H9 (cell line): ENCODE measurements around the gene SLC2A4. TPM values are rescaled to one million over a fixed set of nuclear protein-coding genes. Genes with fewer than 3 reads are reported as not detected.

Source experiments
- DNase-seq: peaks from one replicate; pipeline ENCODE4 v3.0.0-alpha.2; 2017
- H2AFZ ChIP-seq: one replicate; pipeline ENCODE4 v1.6.1; 2013; ENCODE audit warnings: mild to moderate bottlenecking, low read length, control low read depth, moderate library complexity
- H2AK5ac ChIP-seq: 2 replicates; pipeline ENCODE4 v1.6.1; 2013; ENCODE audit warnings: low read length, control low read depth, mixed read lengths; ENCODE audit not compliant: insufficient read length
- H2BK120ac ChIP-seq: one replicate; pipeline ENCODE4 v1.6.1; 2013; ENCODE audit warnings: low read depth, mild to moderate bottlenecking, low read length, control low read depth, inconsistent platforms; ENCODE audit not compliant: poor library complexity, severe bottlenecking
- H2BK12ac ChIP-seq: 2 replicates; pipeline ENCODE4 v1.6.1; 2013; ENCODE audit warnings: low read length, control low read depth, mixed read lengths, low read depth; ENCODE audit not compliant: insufficient read length
- H2BK15ac ChIP-seq: 2 replicates; pipeline ENCODE4 v1.6.1; 2013; ENCODE audit warnings: low read depth, low read length, control low read depth
- H2BK20ac ChIP-seq: one replicate; pipeline ENCODE4 v1.6.1; 2013; ENCODE audit warnings: low read depth, mild to moderate bottlenecking, low read length, control low read depth, inconsistent platforms; ENCODE audit not compliant: poor library complexity, severe bottlenecking
- H2BK5ac ChIP-seq: 2 replicates; pipeline ENCODE4 v1.6.1; 2013; ENCODE audit warnings: low read length, control low read depth, mixed read lengths; ENCODE audit not compliant: insufficient read length
- H3K14ac ChIP-seq: 2 replicates; pipeline ENCODE4 v1.6.1; 2013; ENCODE audit warnings: low read length, control low read depth; ENCODE audit not compliant: insufficient read depth
- H3K18ac ChIP-seq: 2 replicates; pipeline ENCODE4 v1.6.1; 2013; ENCODE audit warnings: low read depth, mild to moderate bottlenecking, mixed read lengths, low read length, control low read depth; ENCODE audit not compliant: insufficient read length
- H3K23ac ChIP-seq: 2 replicates; pipeline ENCODE4 v1.6.1; 2013; ENCODE audit warnings: low read length, control low read depth, mixed read lengths, low read depth; ENCODE audit not compliant: insufficient read length
- H3K23me2 ChIP-seq: 2 replicates; pipeline ENCODE4 v1.6.1; 2013; ENCODE audit warnings: low read depth, mild to moderate bottlenecking, mixed read lengths, low read length, control low read depth; ENCODE audit not compliant: insufficient read length, poor library complexity, severe bottlenecking
- H3K27ac ChIP-seq: 2 replicates; pipeline ENCODE4 v1.5.1; 2013; ENCODE audit warnings: low read length, control low read depth, mixed read lengths, low read depth; ENCODE audit not compliant: insufficient read length
- H3K27me3 ChIP-seq: 2 replicates; pipeline ENCODE4 v1.6.1; 2013; ENCODE audit warnings: low read length, control low read depth, inconsistent platforms; ENCODE audit not compliant: insufficient read depth
- H3K4ac ChIP-seq: 2 replicates; pipeline ENCODE4 v1.6.1; 2013; ENCODE audit warnings: low read depth, mild to moderate bottlenecking, control low read depth, inconsistent platforms, low read length, moderate library complexity
- H3K4me1 ChIP-seq: 2 replicates; pipeline ENCODE4 v1.6.1; 2013; ENCODE audit warnings: low read length, control low read depth, inconsistent platforms; ENCODE audit not compliant: insufficient read depth
- H3K4me2 ChIP-seq: 2 replicates; pipeline ENCODE4 v1.6.1; 2013; ENCODE audit warnings: low read length, control low read depth, mixed read lengths; ENCODE audit not compliant: insufficient read length, insufficient read depth
- H3K56ac ChIP-seq: 2 replicates; pipeline ENCODE4 v1.6.1; 2013; ENCODE audit warnings: low read depth, mild to moderate bottlenecking, mixed read lengths, low read length, control low read depth; ENCODE audit not compliant: insufficient read length
- H3K79me1 ChIP-seq: 2 replicates; pipeline ENCODE4 v1.6.1; 2013; ENCODE audit warnings: low read depth, mild to moderate bottlenecking, moderate library complexity, low read length, control low read depth, inconsistent platforms; ENCODE audit not compliant: insufficient read depth, poor library complexity, severe bottlenecking
- H3K79me2 ChIP-seq: 2 replicates; pipeline ENCODE4 v1.6.1; 2013; ENCODE audit warnings: low read length, control low read depth, inconsistent platforms; ENCODE audit not compliant: insufficient read depth
- H3K9ac ChIP-seq: 2 replicates; pipeline ENCODE4 v1.6.1; 2013; ENCODE audit warnings: low read length, control low read depth, mixed read lengths; ENCODE audit not compliant: insufficient read length; ENCODE audit errors: extremely low read depth
- H3K9me3 ChIP-seq: one replicate; pipeline ENCODE4 v1.6.1; 2013; ENCODE audit warnings: low read depth, low read length, inconsistent platforms; ENCODE audit not compliant: control insufficient read depth
- H3T11ph ChIP-seq: one replicate; pipeline ENCODE4 v1.6.1; 2013; ENCODE audit warnings: mild to moderate bottlenecking, low read length, control low read depth, inconsistent platforms
- H4K20me1 ChIP-seq: one replicate; pipeline ENCODE4 v1.6.1; 2013; ENCODE audit not compliant: control insufficient read depth, insufficient read length, insufficient read depth
- H4K5ac ChIP-seq: 2 replicates; pipeline ENCODE4 v1.6.1; 2013; ENCODE audit warnings: low read depth, mild to moderate bottlenecking, mixed read lengths, low read length, control low read depth; ENCODE audit not compliant: insufficient read length
- H4K8ac ChIP-seq: replicated peaks from 2 replicates; pipeline ENCODE4 v1.6.1; 2013; ENCODE audit warnings: low read length, control low read depth, mixed read lengths, low read depth; ENCODE audit not compliant: insufficient read length
- H4K91ac ChIP-seq: 2 replicates; pipeline ENCODE4 v1.6.1; 2013; ENCODE audit warnings: low read depth, mild to moderate bottlenecking, moderate library complexity, mixed read lengths, low read length, control low read depth; ENCODE audit not compliant: insufficient read length
- H3K27ac Mint-ChIP-seq, 3 experiments: 2 replicates in 2 of 3; 3 replicates in 1 of 3; pipeline ENCODE4 v1.8.0; 2020 to 2021; ENCODE audit warnings: mixed read lengths in 3 of 3, mild to moderate bottlenecking in 1 of 3, moderate library complexity in 1 of 3
- H3K27me3 Mint-ChIP-seq: 2 replicates; pipeline ENCODE4 v1.8.0; 2021; ENCODE audit warnings: low read depth, mild to moderate bottlenecking, moderate library complexity, mixed read lengths
- H3K36me3 Mint-ChIP-seq, 3 experiments: 2 replicates in 2 of 3; 3 replicates in 1 of 3; pipeline ENCODE4 v1.8.0; 2020 to 2021; ENCODE audit warnings: low read depth in 3 of 3, mixed read lengths in 3 of 3; ENCODE audit not compliant: insufficient read depth in 1 of 3
- H3K4me1 Mint-ChIP-seq, 2 experiments: 2 replicates each; pipeline ENCODE4 v1.8.0; 2020; ENCODE audit warnings: mixed read lengths in 2 of 2
- H3K4me3 Mint-ChIP-seq, 2 experiments: 2 replicates in 1 of 2; 3 replicates in 1 of 2; pipeline ENCODE4 v1.8.0; 2020 to 2021; ENCODE audit warnings: mild to moderate bottlenecking in 2 of 2, mixed read lengths in 2 of 2, moderate library complexity in 1 of 2
- H3K9me3 Mint-ChIP-seq, 2 experiments: 2 replicates in 1 of 2; 3 replicates in 1 of 2; pipeline ENCODE4 v1.8.0; 2020; ENCODE audit warnings: mild to moderate bottlenecking in 2 of 2, mixed read lengths in 2 of 2, moderate library complexity in 1 of 2
- WGBS: extraction: QIAGEN DNeasy Blood & Tissue Kit; methylation state at CpG from one replicate; pipeline ENCODE4 v1.1.7; 2013; ENCODE audit warnings: missing lambda C conversion rate, low lambda C conversion rate, mixed read lengths; ENCODE audit not compliant: insufficient read length; ENCODE audit errors: extremely low coverage; 5-methylcytosine and 5-hydroxymethylcytosine counted together
- total RNA-seq: library from RNA; stranded (reverse); gene quantifications from 2 replicates; pipeline ENCODE4 v1.2.1, GENCODE V29; 2021
- TF ChIP-seq, protein P1 (sequence below): fragments of 200-600 bp; sonication (generic); conservative IDR thresholded peaks from 3 replicates; pipeline ENCODE4 v1.8.0; 2021; ENCODE audit warnings: antibody characterized with exemption, mild to moderate bottlenecking

SLC2A4 gene
- total RNA-seq, 1 experiment from 2014 or later: 4.4 TPM

DNA sequence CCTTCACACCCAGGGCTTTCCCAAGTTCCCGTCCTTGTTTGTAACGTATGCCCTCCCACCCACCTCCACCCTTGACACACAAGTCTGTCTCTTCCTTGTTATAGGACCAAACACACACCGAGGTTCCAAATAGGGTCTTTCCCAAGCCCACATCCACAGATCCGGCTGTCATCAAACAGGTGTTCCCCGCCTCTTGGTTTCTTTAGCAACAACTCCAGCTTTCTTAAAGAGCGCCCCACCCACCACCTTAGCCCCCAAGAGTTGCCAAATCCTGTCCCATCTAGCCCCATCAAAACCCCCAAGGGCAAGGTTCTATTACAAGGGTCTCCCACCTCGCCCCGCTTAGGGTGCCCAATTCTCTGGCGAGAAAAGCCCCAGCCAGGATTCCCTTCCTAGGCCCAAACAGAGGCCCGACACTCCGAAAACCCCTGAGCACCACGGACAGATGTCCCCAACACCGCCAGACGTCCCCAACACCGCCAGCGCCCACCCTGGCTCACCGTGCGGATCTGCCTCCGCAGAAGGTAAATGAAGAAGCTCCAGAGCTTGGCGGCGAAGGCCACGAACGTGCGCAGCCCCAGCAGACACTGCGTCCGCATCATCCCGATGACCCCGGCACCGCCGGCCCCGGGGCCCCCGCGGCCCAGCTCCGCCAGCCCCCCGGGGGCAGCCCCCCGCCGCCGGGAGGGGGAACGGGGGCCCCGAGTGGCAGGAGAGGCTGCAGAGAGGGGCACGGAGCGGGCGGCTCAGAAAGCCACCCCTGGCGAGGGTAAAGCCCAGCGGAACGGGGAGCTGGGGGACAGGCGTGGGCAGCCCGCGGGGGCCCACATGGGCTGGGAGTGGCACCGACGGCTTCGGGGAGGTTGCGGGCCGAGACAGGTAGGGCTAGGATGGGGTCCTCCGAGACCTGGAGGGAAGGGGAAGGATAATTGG lies 30.6 kb upstream of the SLC2A4 start:
- no CpG with 5 or more reads among the region's 55 CpGs for WGBS
- Histone ChIP-seq H3K23ac (no peak overlapping the region), H3K27me3 (no peaks in the 10 kb centered on the region), H4K20me1 (no peaks in the 10 kb centered on the region), H3K79me1 (peaks cover 13% of the 10 kb centered on the region), H4K5ac (no peak overlapping the region), H3K9me3 (no peaks in the 10 kb centered on the region), H2AFZ (no peak overlapping the region), H2BK120ac (peak overlapping the region; percentile 50), H2AK5ac (no peak overlapping the region), H3T11ph (no peak overlapping the region), H3K9ac (peak overlapping the region; percentile 39), H4K91ac (no peak overlapping the region), H3K14ac (no peak overlapping the region), H3K4me2 (peak overlapping the region; percentile 79), H3K4ac (no peak overlapping the region), H3K79me2 (peaks cover 23% of the 10 kb centered on the region; the same call in 1 of the 2 replicates), H3K23me2 (peaks cover 6% of the 10 kb centered on the region), H3K56ac (no peak overlapping the region), H2BK12ac (no peak overlapping the region), H2BK20ac (no peak overlapping the region), H2BK15ac (no peak overlapping the region), H4K8ac (no peak overlapping the region), H3K4me1 (no peaks in the 10 kb centered on the region; the same call in 1 of the 2 replicates), H3K27ac (no peak overlapping the region), H2BK5ac (no peak overlapping the region), H3K18ac (peak overlapping the region; percentile 61)
- Mint-ChIP-seq H3K9me3 (no peaks in the 10 kb centered on the region), H3K4me1 (peaks cover 31 to 34% of the 10 kb centered on the region in 2 experiments), H3K36me3 (peaks cover 22 to 38% (median 38%) of the 10 kb centered on the region in 3 experiments), H3K27me3 (no peaks in the 10 kb centered on the region), H3K27ac (peak overlapping the region; percentile 95 to 98 (median 96)), H3K4me3 (peak overlapping the region; percentile 90 to 95)
- TF ChIP-seq, protein P1, sequence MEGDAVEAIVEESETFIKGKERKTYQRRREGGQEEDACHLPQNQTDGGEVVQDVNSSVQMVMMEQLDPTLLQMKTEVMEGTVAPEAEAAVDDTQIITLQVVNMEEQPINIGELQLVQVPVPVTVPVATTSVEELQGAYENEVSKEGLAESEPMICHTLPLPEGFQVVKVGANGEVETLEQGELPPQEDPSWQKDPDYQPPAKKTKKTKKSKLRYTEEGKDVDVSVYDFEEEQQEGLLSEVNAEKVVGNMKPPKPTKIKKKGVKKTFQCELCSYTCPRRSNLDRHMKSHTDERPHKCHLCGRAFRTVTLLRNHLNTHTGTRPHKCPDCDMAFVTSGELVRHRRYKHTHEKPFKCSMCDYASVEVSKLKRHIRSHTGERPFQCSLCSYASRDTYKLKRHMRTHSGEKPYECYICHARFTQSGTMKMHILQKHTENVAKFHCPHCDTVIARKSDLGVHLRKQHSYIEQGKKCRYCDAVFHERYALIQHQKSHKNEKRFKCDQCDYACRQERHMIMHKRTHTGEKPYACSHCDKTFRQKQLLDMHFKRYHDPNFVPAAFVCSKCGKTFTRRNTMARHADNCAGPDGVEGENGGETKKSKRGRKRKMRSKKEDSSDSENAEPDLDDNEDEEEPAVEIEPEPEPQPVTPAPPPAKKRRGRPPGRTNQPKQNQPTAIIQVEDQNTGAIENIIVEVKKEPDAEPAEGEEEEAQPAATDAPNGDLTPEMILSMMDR: no peak
- no peak for DNase-seq
